Esophagus squamous epithelium (tissue), 4 donors: ENCODE data around the gene POTEC.

Source experiments
- POLR2A ChIP-seq, 4 donors: fragments of 450-650 bp; IDR thresholded peaks; one replicate each; pipeline ENCODE4 v1.6.1; 2017; ENCODE audit warnings: antibody characterized with exemption in 4 of 4, mild to moderate bottlenecking in 4 of 4, moderate library complexity in 3 of 4
- TF ChIP-seq, protein P1 (sequence below), 6 experiments: fragments of 450-650 bp in 4 of 6; fragments of 200-600 bp in 2 of 6; sonication (generic) in 2 of 6; IDR thresholded peaks; one replicate each; pipeline ENCODE4 v1.5.1; 2016 to 2019; ENCODE audit warnings: antibody characterized with exemption in 6 of 6, mild to moderate bottlenecking in 4 of 6, moderate library complexity in 4 of 6

DNA sequence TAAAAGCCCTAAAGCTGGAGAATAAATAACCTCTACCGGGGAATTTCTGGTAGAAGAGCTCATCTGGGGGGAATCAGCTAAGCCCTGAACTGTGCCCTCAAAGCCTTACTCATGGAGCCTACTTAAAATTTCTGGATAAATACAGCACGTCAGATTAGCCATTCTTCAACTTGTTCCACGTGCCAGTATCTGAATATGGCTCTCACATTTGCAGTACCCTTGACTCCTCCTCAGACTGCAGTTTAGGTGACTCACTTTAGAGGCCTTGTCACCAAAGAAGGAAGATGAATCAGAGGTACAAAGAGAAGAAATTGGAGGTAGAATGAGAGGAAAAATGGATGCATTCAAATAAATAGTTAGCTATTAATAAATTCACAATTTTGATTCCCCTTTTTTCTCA, 34.6 kb upstream of the POTEC start:
- TF ChIP-seq, protein P1, sequence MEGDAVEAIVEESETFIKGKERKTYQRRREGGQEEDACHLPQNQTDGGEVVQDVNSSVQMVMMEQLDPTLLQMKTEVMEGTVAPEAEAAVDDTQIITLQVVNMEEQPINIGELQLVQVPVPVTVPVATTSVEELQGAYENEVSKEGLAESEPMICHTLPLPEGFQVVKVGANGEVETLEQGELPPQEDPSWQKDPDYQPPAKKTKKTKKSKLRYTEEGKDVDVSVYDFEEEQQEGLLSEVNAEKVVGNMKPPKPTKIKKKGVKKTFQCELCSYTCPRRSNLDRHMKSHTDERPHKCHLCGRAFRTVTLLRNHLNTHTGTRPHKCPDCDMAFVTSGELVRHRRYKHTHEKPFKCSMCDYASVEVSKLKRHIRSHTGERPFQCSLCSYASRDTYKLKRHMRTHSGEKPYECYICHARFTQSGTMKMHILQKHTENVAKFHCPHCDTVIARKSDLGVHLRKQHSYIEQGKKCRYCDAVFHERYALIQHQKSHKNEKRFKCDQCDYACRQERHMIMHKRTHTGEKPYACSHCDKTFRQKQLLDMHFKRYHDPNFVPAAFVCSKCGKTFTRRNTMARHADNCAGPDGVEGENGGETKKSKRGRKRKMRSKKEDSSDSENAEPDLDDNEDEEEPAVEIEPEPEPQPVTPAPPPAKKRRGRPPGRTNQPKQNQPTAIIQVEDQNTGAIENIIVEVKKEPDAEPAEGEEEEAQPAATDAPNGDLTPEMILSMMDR (IDR thresholded peaks at IDR 0.05) = no peak
- TF ChIP-seq POLR2A (IDR thresholded peaks at IDR 0.05) = no peak
